ENCODE results near the gene CLSTN2. TPM values are rescaled to one million over a fixed set of nuclear protein-coding genes. Genes with fewer than 3 reads are reported as not detected.

CLSTN2 gene
- total and polyA plus RNA-seq, 4 donors = 0.09 to 2.2 (median 0.55) TPM

DNA sequence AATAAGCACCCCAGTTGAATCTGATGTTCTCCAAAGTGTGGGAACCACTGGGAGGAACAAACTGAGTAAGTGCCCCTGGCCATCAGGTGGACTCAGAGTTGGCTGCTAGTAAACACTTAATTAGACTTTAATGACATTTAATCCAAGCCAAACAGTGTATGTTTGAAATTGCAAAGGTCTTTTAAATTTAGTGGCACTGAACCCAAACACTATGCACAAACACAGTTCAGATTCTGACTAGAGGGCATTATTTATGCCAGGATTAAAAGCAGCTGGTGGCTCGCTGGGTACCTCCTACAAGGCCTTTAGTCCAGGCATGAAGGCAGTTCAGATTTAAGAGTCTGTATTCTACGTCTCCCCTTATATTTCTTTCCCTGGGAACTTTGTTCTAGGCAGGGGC is 264.8 kb downstream of the CLSTN2 start (continued):
- TF ChIP-seq, protein P1, sequence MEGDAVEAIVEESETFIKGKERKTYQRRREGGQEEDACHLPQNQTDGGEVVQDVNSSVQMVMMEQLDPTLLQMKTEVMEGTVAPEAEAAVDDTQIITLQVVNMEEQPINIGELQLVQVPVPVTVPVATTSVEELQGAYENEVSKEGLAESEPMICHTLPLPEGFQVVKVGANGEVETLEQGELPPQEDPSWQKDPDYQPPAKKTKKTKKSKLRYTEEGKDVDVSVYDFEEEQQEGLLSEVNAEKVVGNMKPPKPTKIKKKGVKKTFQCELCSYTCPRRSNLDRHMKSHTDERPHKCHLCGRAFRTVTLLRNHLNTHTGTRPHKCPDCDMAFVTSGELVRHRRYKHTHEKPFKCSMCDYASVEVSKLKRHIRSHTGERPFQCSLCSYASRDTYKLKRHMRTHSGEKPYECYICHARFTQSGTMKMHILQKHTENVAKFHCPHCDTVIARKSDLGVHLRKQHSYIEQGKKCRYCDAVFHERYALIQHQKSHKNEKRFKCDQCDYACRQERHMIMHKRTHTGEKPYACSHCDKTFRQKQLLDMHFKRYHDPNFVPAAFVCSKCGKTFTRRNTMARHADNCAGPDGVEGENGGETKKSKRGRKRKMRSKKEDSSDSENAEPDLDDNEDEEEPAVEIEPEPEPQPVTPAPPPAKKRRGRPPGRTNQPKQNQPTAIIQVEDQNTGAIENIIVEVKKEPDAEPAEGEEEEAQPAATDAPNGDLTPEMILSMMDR (IDR thresholded peaks at IDR 0.05; ENCODE audit: low read depth, low read length, missing input control) = no peak
- no peak for TF ChIP-seq FOXA2 (IDR thresholded peaks at IDR 0.05)
- TF ChIP-seq EGR1 (IDR thresholded peaks at IDR 0.05; ENCODE audit: low read depth in 2 of 2) = no peak

DNA sequence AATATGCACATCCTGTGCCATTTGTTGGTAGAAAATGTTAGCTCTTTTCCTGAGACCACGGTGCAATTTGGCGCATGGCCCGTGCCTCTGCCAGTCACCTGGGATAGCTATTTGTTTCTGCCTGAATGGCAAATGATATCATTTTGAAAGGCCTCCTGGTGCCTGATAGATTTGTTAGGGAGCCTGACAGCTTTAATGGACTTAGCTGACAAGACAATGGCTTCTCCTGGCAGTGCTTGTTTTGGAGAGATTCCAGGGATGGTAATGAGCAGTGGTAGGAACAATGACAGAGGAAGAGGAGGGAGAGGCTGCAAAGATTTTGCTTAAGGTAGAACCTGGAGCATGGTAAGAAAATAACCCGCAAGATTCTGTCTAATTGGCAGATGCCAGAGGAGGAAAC is 268.5 kb downstream of the CLSTN2 start:
- WGBS = 47% methylated on average over 4 of the region's 4 CpGs
- TF ChIP-seq SP1 (IDR thresholded peaks at IDR 0.05) (no peak), EGR1 (IDR thresholded peaks at IDR 0.05; ENCODE audit: low read depth in 2 of 2) (no peak), NR2F2 (IDR thresholded peaks at IDR 0.05) (no peak), RXRA (IDR thresholded peaks at IDR 0.05) (no peak), GABPA (IDR thresholded peaks at IDR 0.05 in 1 of 2, conservative IDR thresholded peaks at IDR 0.05 in 1 of 2) (no peak), HNF4G (IDR thresholded peaks at IDR 0.05) (no peak), JUND (IDR thresholded peaks at IDR 0.05) (no peak)
- TF ChIP-seq, protein P1 (IDR thresholded peaks at IDR 0.05; ENCODE audit: low read depth, low read length, missing input control) = no peak
- TF ChIP-seq, protein P2, sequence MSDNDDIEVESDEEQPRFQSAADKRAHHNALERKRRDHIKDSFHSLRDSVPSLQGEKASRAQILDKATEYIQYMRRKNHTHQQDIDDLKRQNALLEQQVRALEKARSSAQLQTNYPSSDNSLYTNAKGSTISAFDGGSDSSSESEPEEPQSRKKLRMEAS (IDR thresholded peaks at IDR 0.05) = no peak
- TF ChIP-seq, protein P3, sequence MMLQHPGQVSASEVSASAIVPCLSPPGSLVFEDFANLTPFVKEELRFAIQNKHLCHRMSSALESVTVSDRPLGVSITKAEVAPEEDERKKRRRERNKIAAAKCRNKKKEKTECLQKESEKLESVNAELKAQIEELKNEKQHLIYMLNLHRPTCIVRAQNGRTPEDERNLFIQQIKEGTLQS (IDR thresholded peaks at IDR 0.05) = no peak
- Histone ChIP-seq H3K27ac (ENCODE audit: low read depth in 1 of 2, low read length in 2 of 2) (no peak overlapping the region), H3K9me3 (ENCODE audit: control insufficient read depth in 4 of 4, low read length in 3 of 4) (no peaks in the 10 kb centered on the region), H3K27me3 (ENCODE audit: control insufficient read depth in 4 of 4, insufficient read depth in 4 of 4, low read length in 3 of 4) (peaks cover 0 to 2% (median 0%) of the 10 kb centered on the region in 4 donors), H3K36me3 (ENCODE audit: control insufficient read depth in 4 of 4, insufficient read depth in 3 of 4, low read depth in 1 of 4, low read length in 3 of 4) (no peaks in the 10 kb centered on the region), H3K4me3 (ENCODE audit: low read depth in 1 of 3, low read length in 3 of 3) (no peak overlapping the region), H3K9ac (ENCODE audit: low read depth in 1 of 2, low read length in 2 of 2) (no peak overlapping the region), H3K4me1 (ENCODE audit: control insufficient read depth in 4 of 4, insufficient read depth in 4 of 4, low read length in 3 of 4) (no peaks in the 10 kb centered on the region)
- DNase-seq (ENCODE audit: low spot score) = no peak

DNA sequence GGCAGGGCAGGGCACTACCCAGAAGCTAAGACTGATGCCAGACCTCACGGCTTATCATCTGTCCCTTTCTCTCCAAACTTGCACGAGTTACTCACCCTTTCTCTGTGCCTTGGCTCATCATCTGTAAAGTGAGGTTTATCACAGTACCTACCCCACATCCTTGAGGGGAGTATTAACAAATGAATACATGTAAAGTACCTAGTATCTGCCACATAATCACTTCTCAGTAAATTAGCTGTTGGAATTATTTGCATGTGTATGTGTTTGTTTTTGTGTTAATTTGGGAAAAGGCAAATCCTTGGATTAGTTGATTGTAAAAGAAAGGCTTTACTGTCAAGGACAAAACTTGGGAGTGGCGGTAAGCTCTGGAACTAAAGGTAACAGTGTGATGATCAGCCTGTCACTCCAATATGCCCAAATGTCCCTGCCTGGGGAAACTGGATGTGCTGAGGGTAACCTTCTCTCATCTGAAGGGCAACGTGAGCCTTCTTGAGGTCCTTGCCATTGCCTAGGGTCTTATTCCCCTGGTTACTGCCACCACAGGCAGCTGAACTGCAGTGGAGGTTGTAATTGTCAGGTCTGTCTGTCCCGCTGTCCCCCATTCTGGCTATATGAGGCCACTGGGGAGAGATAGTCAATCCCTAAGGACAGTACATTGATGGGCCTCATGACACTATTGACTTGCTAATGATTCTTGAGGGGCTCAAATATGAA is 269.4 kb downstream of the CLSTN2 start:
- Histone ChIP-seq H3K4me3 (ENCODE audit: low read depth in 1 of 3, low read length in 3 of 3) (no peak overlapping the region), H3K27me3 (ENCODE audit: control insufficient read depth in 4 of 4, insufficient read depth in 4 of 4, low read length in 3 of 4) (peaks cover 0 to 6% (median 0%) of the 10 kb centered on the region in 4 donors), H3K27ac (ENCODE audit: low read depth in 1 of 2, low read length in 2 of 2) (no peak overlapping the region), H3K36me3 (ENCODE audit: control insufficient read depth in 4 of 4, insufficient read depth in 3 of 4, low read depth in 1 of 4, low read length in 3 of 4) (no peaks in the 10 kb centered on the region), H3K9ac (ENCODE audit: low read depth in 1 of 2, low read length in 2 of 2) (no peak overlapping the region), H3K4me1 (ENCODE audit: control insufficient read depth in 4 of 4, insufficient read depth in 4 of 4, low read length in 3 of 4) (no peaks in the 10 kb centered on the region), H3K9me3 (ENCODE audit: control insufficient read depth in 4 of 4, low read length in 3 of 4) (no peaks in the 10 kb centered on the region)
- no peak for DNase-seq (ENCODE audit: low spot score)
- WGBS = 50% methylated on average over 5 of the region's 5 CpGs
- TF ChIP-seq EGR1 (IDR thresholded peaks at IDR 0.05; ENCODE audit: low read depth in 2 of 2) = no peak
- no peak for TF ChIP-seq RXRA (IDR thresholded peaks at IDR 0.05)
- no peak for TF ChIP-seq HNF4G (IDR thresholded peaks at IDR 0.05)
- no peak for TF ChIP-seq HNF4A (conservative IDR thresholded peaks at IDR 0.05)
- TF ChIP-seq, protein P3 (IDR thresholded peaks at IDR 0.05) = no peak
- TF ChIP-seq FOXA1 (IDR thresholded peaks at IDR 0.05) = no peak
- TF ChIP-seq NR2F2 (IDR thresholded peaks at IDR 0.05) = no peak
- TF ChIP-seq RAD21 (IDR thresholded peaks at IDR 0.05) = no peak
- TF ChIP-seq, protein P4, sequence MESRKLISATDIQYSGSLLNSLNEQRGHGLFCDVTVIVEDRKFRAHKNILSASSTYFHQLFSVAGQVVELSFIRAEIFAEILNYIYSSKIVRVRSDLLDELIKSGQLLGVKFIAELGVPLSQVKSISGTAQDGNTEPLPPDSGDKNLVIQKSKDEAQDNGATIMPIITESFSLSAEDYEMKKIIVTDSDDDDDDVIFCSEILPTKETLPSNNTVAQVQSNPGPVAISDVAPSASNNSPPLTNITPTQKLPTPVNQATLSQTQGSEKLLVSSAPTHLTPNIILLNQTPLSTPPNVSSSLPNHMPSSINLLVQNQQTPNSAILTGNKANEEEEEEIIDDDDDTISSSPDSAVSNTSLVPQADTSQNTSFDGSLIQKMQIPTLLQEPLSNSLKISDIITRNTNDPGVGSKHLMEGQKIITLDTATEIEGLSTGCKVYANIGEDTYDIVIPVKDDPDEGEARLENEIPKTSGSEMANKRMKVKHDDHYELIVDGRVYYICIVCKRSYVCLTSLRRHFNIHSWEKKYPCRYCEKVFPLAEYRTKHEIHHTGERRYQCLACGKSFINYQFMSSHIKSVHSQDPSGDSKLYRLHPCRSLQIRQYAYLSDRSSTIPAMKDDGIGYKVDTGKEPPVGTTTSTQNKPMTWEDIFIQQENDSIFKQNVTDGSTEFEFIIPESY (IDR thresholded peaks at IDR 0.05) = no peak
- no peak for TF ChIP-seq YY1 (IDR thresholded peaks at IDR 0.05)
- TF ChIP-seq SP1 (IDR thresholded peaks at IDR 0.05) = no peak
- no peak for TF ChIP-seq JUND (IDR thresholded peaks at IDR 0.05)
- no peak for TF ChIP-seq TAF1 (conservative IDR thresholded peaks at IDR 0.05)
- TF ChIP-seq, protein P5, sequence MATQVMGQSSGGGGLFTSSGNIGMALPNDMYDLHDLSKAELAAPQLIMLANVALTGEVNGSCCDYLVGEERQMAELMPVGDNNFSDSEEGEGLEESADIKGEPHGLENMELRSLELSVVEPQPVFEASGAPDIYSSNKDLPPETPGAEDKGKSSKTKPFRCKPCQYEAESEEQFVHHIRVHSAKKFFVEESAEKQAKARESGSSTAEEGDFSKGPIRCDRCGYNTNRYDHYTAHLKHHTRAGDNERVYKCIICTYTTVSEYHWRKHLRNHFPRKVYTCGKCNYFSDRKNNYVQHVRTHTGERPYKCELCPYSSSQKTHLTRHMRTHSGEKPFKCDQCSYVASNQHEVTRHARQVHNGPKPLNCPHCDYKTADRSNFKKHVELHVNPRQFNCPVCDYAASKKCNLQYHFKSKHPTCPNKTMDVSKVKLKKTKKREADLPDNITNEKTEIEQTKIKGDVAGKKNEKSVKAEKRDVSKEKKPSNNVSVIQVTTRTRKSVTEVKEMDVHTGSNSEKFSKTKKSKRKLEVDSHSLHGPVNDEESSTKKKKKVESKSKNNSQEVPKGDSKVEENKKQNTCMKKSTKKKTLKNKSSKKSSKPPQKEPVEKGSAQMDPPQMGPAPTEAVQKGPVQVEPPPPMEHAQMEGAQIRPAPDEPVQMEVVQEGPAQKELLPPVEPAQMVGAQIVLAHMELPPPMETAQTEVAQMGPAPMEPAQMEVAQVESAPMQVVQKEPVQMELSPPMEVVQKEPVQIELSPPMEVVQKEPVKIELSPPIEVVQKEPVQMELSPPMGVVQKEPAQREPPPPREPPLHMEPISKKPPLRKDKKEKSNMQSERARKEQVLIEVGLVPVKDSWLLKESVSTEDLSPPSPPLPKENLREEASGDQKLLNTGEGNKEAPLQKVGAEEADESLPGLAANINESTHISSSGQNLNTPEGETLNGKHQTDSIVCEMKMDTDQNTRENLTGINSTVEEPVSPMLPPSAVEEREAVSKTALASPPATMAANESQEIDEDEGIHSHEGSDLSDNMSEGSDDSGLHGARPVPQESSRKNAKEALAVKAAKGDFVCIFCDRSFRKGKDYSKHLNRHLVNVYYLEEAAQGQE (IDR thresholded peaks at IDR 0.05) = no peak
- TF ChIP-seq FOXA2 (IDR thresholded peaks at IDR 0.05) = no peak
